ENCODE data around the gene CT83. TPM values are rescaled to one million over a fixed set of nuclear protein-coding genes. Genes with fewer than 3 reads are reported as not detected.

The CT83 gene
- total RNA-seq, 2 donors from 2014 or later = 0.73 TPM; not detected in 1

GRCh38 chrX:116490104-116490503 lies 27.3 kb upstream of the CT83 start:
- H3K27ac Mint-ChIP-seq = no peak overlapping the region
- H3K4me1 ChIP-seq (ENCODE audit: control insufficient read depth, insufficient read depth, low read length) = no peaks in the 10 kb centered on the region
- H3K27me3 ChIP-seq (ENCODE audit: control insufficient read depth, insufficient read depth, low read length, poor library complexity, severe bottlenecking) = no peaks in the 10 kb centered on the region
- H3K27ac ChIP-seq (ENCODE audit: low read depth, low read length) = no peak overlapping the region
- no peaks in the 10 kb centered on the region for H3K36me3 Mint-ChIP-seq (ENCODE audit: low read depth)
- no peak for DNase-seq
- H3K36me3 ChIP-seq (ENCODE audit: control insufficient read depth, insufficient read depth, low read length) = no peaks in the 10 kb centered on the region
- H3K4me1 Mint-ChIP-seq = no peaks in the 10 kb centered on the region
- H3K9me3 Mint-ChIP-seq = no peaks in the 10 kb centered on the region
- no peak overlapping the region for H3K9ac ChIP-seq (ENCODE audit: extremely low read depth, low read length, poor library complexity, severe bottlenecking)
- H3K27me3 Mint-ChIP-seq (ENCODE audit: insufficient read depth) = no peaks in the 10 kb centered on the region
- no peak overlapping the region for H3K4me3 Mint-ChIP-seq
- TF ChIP-seq, protein P1, sequence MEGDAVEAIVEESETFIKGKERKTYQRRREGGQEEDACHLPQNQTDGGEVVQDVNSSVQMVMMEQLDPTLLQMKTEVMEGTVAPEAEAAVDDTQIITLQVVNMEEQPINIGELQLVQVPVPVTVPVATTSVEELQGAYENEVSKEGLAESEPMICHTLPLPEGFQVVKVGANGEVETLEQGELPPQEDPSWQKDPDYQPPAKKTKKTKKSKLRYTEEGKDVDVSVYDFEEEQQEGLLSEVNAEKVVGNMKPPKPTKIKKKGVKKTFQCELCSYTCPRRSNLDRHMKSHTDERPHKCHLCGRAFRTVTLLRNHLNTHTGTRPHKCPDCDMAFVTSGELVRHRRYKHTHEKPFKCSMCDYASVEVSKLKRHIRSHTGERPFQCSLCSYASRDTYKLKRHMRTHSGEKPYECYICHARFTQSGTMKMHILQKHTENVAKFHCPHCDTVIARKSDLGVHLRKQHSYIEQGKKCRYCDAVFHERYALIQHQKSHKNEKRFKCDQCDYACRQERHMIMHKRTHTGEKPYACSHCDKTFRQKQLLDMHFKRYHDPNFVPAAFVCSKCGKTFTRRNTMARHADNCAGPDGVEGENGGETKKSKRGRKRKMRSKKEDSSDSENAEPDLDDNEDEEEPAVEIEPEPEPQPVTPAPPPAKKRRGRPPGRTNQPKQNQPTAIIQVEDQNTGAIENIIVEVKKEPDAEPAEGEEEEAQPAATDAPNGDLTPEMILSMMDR (conservative IDR thresholded peaks at IDR 0.05) = peak; percentile 82
- H3K4me3 ChIP-seq (ENCODE audit: low read length) = no peak overlapping the region
- no peaks in the 10 kb centered on the region for H3K9me3 ChIP-seq (ENCODE audit: control insufficient read depth, low read length)

DNA sequence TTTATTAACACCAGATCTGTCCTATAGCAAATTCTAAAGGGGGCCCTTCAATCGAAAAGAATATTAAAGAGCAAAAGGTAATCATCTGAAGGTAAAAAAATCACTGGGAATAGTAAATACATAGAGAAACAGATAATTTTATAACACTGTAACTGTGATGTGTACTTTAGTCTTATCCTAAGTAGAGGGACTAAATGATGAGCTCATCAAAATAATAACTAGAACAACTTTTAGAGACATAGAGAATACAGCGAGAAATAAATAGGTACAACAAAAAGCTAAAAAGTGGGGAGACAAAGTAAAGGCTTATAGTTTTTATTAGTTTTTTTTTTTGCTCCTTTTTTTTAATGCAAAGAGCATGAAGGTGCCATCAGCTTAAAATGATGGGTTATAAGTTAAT lies 17.3 kb upstream of the CT83 start:
- no peaks in the 10 kb centered on the region for H3K27me3 ChIP-seq (ENCODE audit: control insufficient read depth, insufficient read depth, low read length, poor library complexity, severe bottlenecking)
- 100% methylated on average over 1 of the region's 2 CpGs; no CpG with 5 or more reads in 1 of the 2 experiments for WGBS, 2 experiments (ENCODE audit: insufficient coverage in 1 of 2, insufficient read length in 1 of 2)
- no peak overlapping the region for H3K27ac ChIP-seq (ENCODE audit: low read depth, low read length)
- H3K4me1 ChIP-seq (ENCODE audit: control insufficient read depth, insufficient read depth, low read length) = no peaks in the 10 kb centered on the region
- H3K27ac Mint-ChIP-seq = no peak overlapping the region
- no peak for DNase-seq
- H3K27me3 Mint-ChIP-seq (ENCODE audit: insufficient read depth) = peaks cover 3% of the 10 kb centered on the region
- no peak overlapping the region for H3K9ac ChIP-seq (ENCODE audit: extremely low read depth, low read length, poor library complexity, severe bottlenecking)
- H3K4me1 Mint-ChIP-seq = no peaks in the 10 kb centered on the region
- H3K9me3 Mint-ChIP-seq = peaks cover 3% of the 10 kb centered on the region
- no peak overlapping the region for H3K4me3 Mint-ChIP-seq
- no peak overlapping the region for H3K4me3 ChIP-seq (ENCODE audit: low read length)
- no peaks in the 10 kb centered on the region for H3K36me3 Mint-ChIP-seq (ENCODE audit: low read depth)
- no peaks in the 10 kb centered on the region for H3K9me3 ChIP-seq (ENCODE audit: control insufficient read depth, low read length)
- TF ChIP-seq, protein P1 (conservative IDR thresholded peaks at IDR 0.05) = no peak
- H3K36me3 ChIP-seq (ENCODE audit: control insufficient read depth, insufficient read depth, low read length) = no peaks in the 10 kb centered on the region

- no peaks in the 10 kb centered on the region for H3K9me3 Mint-ChIP-seq
- H3K9ac ChIP-seq (ENCODE audit: extremely low read depth, low read length, poor library complexity, severe bottlenecking) = no peak overlapping the region
- no peak for DNase-seq
- H3K27me3 ChIP-seq (ENCODE audit: control insufficient read depth, insufficient read depth, low read length, poor library complexity, severe bottlenecking) = no peaks in the 10 kb centered on the region
- TF ChIP-seq, protein P1 (conservative IDR thresholded peaks at IDR 0.05) = no peak
- H3K9me3 ChIP-seq (ENCODE audit: control insufficient read depth, low read length) = no peaks in the 10 kb centered on the region
- no peaks in the 10 kb centered on the region for H3K4me1 ChIP-seq (ENCODE audit: control insufficient read depth, insufficient read depth, low read length)
- no peak overlapping the region for H3K4me3 Mint-ChIP-seq
- no peak overlapping the region for H3K27ac ChIP-seq (ENCODE audit: low read depth, low read length)
- no peaks in the 10 kb centered on the region for H3K4me1 Mint-ChIP-seq
- no peak overlapping the region for H3K27ac Mint-ChIP-seq
- no peaks in the 10 kb centered on the region for H3K27me3 Mint-ChIP-seq (ENCODE audit: insufficient read depth)
- no peaks in the 10 kb centered on the region for H3K36me3 Mint-ChIP-seq (ENCODE audit: low read depth)
- no peak overlapping the region for H3K4me3 ChIP-seq (ENCODE audit: low read length)
- H3K36me3 ChIP-seq (ENCODE audit: control insufficient read depth, insufficient read depth, low read length) = no peaks in the 10 kb centered on the region
- no CpG with 5 or more reads among the region's 2 CpGs for WGBS, 2 experiments (ENCODE audit: insufficient coverage in 1 of 2, insufficient read length in 1 of 2)
Observed at GRCh38 chrX:116449156-116449555, 13.6 kb downstream of the CT83 start.
